ENCODE data around the gene SRP14.
"Not testable (repeated sequence)": the region's sequence is repeated elsewhere in the genome, so short reads cannot be mapped to it uniquely, and the experiment has no call there.

The SRP14 gene

GRCh38 chr15:40038638-40039543 is at the start of gene SRP14:
Gene SRP14 (minus strand): TSS chr15:40039181. CDS start chr15:40039116, 65 bp downstream.
- DNase-seq = peak; percentile 98

DNA sequence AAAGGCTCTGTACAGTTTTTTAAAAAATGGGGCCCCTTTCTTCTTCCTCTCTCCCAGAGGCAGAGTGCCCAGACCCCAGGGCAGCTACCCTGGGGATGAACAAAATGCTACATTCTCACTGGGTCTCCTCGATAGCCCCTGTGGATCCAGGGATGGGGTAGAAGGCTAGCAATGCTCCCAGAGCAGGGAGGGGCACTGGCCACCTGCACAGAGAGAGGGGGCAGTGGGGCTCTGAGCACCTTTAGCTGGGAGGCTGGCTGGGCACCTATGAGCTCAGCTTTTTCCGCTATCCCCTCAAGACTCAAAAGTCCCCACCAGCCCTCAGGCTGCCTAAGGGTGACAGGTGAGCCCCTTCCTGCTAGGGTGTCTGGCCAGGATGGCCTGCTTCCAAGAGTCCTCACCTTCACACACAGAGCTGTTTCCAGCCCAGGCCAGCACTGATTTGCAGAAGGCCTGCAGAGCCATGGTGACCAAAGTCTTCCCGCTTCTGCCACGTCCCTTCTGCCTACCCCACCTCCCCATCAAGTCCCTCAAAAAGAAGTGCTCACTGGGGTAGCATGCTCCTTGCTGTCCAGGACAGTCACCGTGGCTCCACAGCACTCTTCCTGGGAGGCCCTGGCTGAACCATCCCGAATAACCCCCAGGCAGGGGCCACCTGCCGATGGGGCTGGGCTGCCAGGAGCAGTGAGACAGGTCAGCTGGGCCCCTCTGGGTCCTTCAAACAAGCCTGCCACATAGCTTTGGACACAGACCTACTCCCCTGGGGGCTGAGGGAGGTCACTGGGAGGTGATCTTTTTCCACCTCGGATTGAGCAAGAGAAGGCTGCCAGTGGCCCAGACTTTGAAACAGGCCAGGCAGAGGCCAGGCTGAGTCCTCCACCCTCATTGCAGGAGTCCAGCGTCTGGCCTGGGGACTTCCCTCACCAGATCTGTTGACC is 49.3 kb upstream of the SRP14 start:
- no peak for DNase-seq

DNA sequence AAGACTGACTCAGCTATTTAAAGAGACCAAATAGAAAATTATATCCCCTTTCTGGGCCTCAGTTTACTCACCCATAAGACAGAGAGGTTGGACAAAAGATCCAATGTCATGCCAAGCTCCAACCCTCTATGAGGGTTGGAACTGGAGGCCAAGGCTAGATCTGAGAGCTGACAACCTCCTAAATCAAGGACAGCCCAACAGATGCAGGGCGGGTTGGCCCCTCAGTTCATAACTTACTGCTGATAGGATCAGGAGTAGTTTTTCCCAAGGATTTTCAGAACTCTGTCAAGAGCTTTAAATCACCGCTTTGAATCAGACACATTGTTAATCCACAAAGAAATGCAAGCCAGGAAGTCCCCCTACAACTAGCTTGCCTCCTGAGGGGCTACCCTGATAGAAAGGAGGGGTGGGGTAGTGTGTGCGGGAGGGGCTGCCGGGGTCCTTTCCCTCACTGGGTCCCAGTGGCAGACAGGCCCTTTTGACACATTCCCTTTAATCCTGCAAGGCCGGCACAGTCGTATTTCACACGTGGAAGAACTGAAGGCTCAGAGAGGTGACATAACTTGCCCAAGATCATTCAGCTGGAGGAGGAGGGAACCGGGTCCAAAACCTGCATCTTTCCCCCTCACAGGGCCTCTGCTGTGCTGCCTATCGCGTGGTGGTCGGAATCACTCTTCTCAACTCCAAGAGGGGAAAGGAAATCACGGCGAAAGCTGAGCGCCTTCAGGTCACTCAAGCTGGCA is 48.3 kb upstream of the SRP14 start:
- DNase-seq = no peak

GRCh38 chr15:40085266-40085665 is 46.3 kb upstream of the SRP14 start:
- DNase-seq = no peak

- no peak for DNase-seq
Observed at GRCh38 chr15:40084650-40085049, 45.7 kb upstream of the SRP14 start.

DNA sequence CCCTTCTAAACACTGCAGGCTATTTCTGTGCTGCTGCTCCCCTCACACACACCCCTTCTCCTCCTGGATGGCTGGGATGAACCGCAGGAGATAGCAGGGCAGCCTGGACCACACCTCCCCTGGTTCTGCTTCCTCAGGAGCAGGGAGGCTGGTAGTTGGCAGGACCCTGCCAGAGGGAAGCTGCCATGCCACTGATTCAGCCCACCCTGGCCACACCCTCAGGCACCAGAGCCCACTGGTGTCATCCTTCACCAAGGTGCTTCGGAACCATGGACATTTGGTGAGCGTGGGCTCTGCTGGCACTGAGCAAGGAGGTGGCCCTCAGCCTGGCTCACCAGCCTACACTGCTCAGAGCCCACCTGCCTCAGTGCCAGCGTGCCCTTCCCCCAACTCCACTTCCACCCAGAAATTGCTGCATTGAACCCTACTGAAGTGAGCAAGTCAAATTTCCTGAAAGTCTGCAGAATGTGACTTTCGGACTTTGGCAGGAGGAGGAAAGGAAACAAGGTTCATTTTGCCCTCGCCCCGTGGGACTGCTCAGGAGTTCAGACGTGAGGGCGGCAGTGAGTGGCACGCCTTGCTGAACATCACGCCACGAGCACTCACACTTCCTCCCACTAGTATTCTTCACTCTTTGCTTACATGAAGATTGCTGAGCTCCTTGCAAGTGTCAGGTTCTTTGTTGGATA is 43.4 kb upstream of the SRP14 start:
- no peak for DNase-seq

- no peak for DNase-seq
Observed at GRCh38 chr15:40081691-40082194, 42.8 kb upstream of the SRP14 start.

DNA sequence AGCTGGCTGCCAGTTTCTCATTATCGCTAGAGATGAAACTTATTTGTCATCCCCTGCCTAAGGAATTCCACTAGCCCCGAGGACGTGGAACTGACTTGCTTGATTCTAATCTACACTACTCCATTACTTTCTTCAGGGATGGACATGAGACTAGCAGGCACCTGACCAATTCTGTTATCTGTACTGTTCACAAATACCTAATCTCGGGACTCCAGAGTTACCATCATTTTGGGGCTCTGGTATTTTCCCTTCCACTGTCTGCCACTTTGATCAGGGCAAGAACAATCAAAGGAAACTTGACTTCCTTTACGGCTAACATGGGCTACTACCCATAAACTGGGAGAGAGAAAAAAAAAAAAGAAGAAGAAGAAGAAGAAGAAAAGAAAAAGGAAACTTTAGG is 41.9 kb upstream of the SRP14 start:
- no peak for DNase-seq

DNA sequence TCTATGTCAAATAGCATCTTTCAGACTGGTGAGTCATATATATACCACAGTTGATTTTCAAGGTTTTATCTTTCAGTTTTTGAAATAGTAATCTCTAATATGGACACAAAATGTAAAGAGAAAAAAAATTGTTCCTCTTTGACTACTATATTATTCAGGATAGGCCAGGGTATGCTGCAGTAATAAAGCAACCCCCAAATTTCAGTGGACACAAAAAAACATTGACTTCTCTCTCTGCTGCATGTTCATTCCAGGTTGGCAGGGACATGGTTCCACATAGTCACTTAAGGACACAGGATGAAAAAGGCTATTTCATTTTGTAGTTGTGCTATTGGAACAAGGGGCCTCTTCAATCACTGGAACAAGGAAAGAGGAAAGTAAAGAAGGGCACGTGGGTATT is 41.1 kb upstream of the SRP14 start:
- no peak for DNase-seq

DNA sequence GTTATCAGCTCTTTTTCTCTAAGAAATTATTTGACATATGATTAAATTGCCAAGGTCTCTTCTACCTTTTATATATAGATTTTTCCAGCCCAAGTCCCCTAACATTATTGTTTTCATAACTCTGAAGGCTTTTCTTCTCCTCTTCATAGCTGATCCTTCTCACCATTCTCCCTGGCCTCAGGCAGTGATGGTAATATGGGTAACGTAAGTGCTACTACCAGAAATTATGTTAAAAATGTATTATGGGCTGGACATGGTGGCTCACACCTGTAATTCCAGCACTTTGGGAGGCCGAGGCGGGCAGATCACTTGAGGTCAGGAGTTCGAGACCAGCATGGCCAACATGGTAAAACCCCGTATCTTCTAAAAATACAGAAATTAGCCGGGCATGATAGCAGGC is 40.5 kb upstream of the SRP14 start:
- no peak for DNase-seq

- no peak for DNase-seq
Observed at GRCh38 chr15:40075298-40076044, 36.5 kb upstream of the SRP14 start.

DNA sequence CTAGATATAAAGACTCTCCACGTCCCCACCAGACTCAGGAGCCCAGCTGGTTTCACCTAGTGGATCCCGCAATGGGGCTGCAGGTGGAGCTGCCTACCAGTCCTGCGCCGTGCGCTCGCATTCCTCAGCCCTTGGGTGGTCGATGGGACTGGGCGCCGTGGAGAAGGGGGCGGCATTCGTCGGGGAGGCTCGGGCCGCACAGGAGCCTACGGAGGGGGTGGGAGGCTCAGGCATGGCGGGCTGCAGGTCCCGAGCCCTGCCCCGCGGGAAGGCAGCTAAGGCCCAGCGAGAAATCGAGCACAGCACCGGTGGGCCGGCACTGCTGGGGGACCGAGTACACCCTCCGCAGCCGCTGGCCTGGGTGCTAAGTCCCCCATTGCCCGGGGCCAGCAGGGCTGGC is 35.7 kb upstream of the SRP14 start:
- DNase-seq = not testable (repeated sequence)

GRCh38 chr15:40073716-40074490 is 34.9 kb upstream of the SRP14 start:
- DNase-seq = not testable (repeated sequence)

- DNase-seq = no peak
Observed at GRCh38 chr15:40072216-40072990, 33.4 kb upstream of the SRP14 start.

- DNase-seq = no peak
Observed at GRCh38 chr15:40070608-40071218, 31.7 kb upstream of the SRP14 start.

GRCh38 chr15:40070166-40070557 is 31.2 kb upstream of the SRP14 start:
- DNase-seq = no peak

- DNase-seq = no peak
Observed at GRCh38 chr15:40069178-40070165, 30.5 kb upstream of the SRP14 start.

Measured in activated effector memory CD4-positive, alpha-beta T cell treated with anti-CD3 and anti-CD28 coated beads, Interleukin-2, amount 50 U/mL, for 16 hours (primary cell).